Activated CD4-positive, alpha-beta T cell treated with anti-CD3 and anti-CD28 coated beads for 36 hours (primary cell): Measurements from ENCODE around the gene TENM4. TPM values are rescaled to one million over a fixed set of nuclear protein-coding genes. Genes with fewer than 3 reads are reported as not detected.
A peak's percentile ranks its signal among the peaks of the same experiment; 100 is the strongest.

ENCODE experiments used
- ATAC-seq: fragments of 200-7000 bp; cut with Tn5 transposase; one replicate; pipeline ENCODE4 v1.10.0; 2021; ENCODE audit warnings: mild to moderate bottlenecking, moderate library complexity
- CTCF ChIA-PET: fragments of 350-600 bp; sonication (Branson Sonifier 250); formaldehyde crosslinking; loops from one replicate; lab custom pipeline; 2021; ENCODE audit warnings: antibody characterized with exemption; lab: Charles Lee
- POLR2A ChIA-PET: fragments of 350-600 bp; sonication (Branson Sonifier 250); formaldehyde crosslinking; loops from one replicate; lab custom pipeline; 2021; ENCODE audit warnings: antibody characterized with exemption, inconsistent platforms; lab: Charles Lee
- DNase-seq: peaks from one replicate; pipeline ENCODE4 v3.0.0-alpha.2; 2020
- H3K27ac Mint-ChIP-seq: one replicate; pipeline ENCODE4 v1.8.0; 2021; ENCODE audit warnings: mixed read lengths
- H3K27me3 Mint-ChIP-seq: one replicate; pipeline ENCODE4 v1.8.0; 2021; ENCODE audit warnings: mixed read lengths
- H3K36me3 Mint-ChIP-seq: one replicate; pipeline ENCODE4 v1.8.0; 2021; ENCODE audit warnings: low read depth, mixed read lengths
- H3K4me1 Mint-ChIP-seq: one replicate; pipeline ENCODE4 v1.8.0; 2021; ENCODE audit warnings: mixed read lengths
- H3K4me3 Mint-ChIP-seq: one replicate; pipeline ENCODE4 v1.8.0; 2021; ENCODE audit warnings: mild to moderate bottlenecking, moderate library complexity, mixed read lengths
- H3K9me3 Mint-ChIP-seq: one replicate; pipeline ENCODE4 v1.8.0; 2021; ENCODE audit warnings: low read depth, mixed read lengths
- intact Hi-C, 2 experiments: fragments of 100-400 bp; cut with DNase I in 1 of 2; cut with micrococcal nuclease in 1 of 2; formaldehyde crosslinking; loops; one replicate each; pipeline versions ENCODE4 v1.14.2 to v1.15.1; 2022 to 2024; cut with DNase I, micrococcal nuclease
- total RNA-seq, 2 experiments: library from RNA; stranded (reverse); gene quantifications; one replicate each; pipeline ENCODE4 v1.2.3, GENCODE V29; 2021

Gene TENM4
- total RNA-seq, 2 experiments from 2014 or later, result not detected

DNA sequence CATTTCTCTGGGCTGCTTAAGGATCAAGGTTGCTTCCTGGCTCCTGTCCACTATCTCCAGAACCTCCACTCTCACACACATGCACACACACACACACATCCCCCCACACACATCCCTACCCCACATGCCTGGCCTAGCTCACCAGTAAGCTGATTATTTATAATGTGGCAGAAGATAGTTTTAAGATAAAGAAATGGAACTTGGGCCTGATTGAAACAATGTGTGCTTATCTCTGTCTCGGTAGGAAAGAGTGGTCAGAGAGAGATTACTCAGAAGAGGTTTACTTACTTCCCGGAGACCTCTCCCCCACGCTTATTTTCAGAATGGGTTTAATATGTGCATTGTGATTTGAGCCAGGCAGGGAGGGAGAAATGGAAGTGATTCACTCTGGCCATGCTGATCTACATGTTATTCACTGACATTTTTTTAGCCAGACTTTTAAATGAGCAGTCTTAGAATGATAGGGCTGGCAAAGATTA is 422.4 kb downstream of the TENM4 start:
- Mint-ChIP-seq H3K4me1 (peaks cover 7% of the 10 kb centered on the region), H3K9me3 (no peaks in the 10 kb centered on the region), H3K36me3 (no peaks in the 10 kb centered on the region), H3K4me3 (no peak overlapping the region), H3K27ac (no peak overlapping the region), H3K27me3 (peaks cover 21% of the 10 kb centered on the region)
- intact Hi-C loops, result loop anchor here in 1 of 2 experiments (10.0 kb wide), 1 partner anchor 64 kb away; no protein-coding TSS in a partner anchor
- ChIA-PET CTCF (no interaction called here), POLR2A (no interaction called here)
- peak; percentile 6 for DNase-seq
- ATAC-seq, result peak; percentile 66

GRCh38 chr11:79017811-79018210 is 423.0 kb downstream of the TENM4 start:
- peaks cover 24% of the 10 kb centered on the region for H3K27me3 Mint-ChIP-seq
- no peaks in the 10 kb centered on the region for H3K36me3 Mint-ChIP-seq
- DNase-seq (no peak), ATAC-seq (no peak)
- H3K9me3 Mint-ChIP-seq, result no peaks in the 10 kb centered on the region
- H3K27ac Mint-ChIP-seq, result no peak overlapping the region
- ChIA-PET CTCF (no interaction called here), POLR2A (no interaction called here)
- H3K4me3 Mint-ChIP-seq, result no peak overlapping the region
- intact Hi-C loops, result loop anchor here in 1 of 2 experiments (10.0 kb wide), 1 partner anchor 63 kb away; no protein-coding TSS in a partner anchor
- peaks cover 7% of the 10 kb centered on the region for H3K4me1 Mint-ChIP-seq

GRCh38 chr11:79013509-79013908 is 427.3 kb downstream of the TENM4 start:
- ChIA-PET CTCF (no interaction called here), POLR2A (no interaction called here)
- H3K36me3 Mint-ChIP-seq, result no peaks in the 10 kb centered on the region
- ATAC-seq (no peak), DNase-seq (no peak)
- H3K27me3 Mint-ChIP-seq, result peaks cover 15% of the 10 kb centered on the region
- H3K4me3 Mint-ChIP-seq, result no peak overlapping the region
- peaks cover 2% of the 10 kb centered on the region for H3K9me3 Mint-ChIP-seq
- peaks cover 3% of the 10 kb centered on the region for H3K4me1 Mint-ChIP-seq
- intact Hi-C loops, result loop anchor here in 1 of 2 experiments (10.0 kb wide), 1 partner anchor 59 kb away; no protein-coding TSS in a partner anchor
- no peak overlapping the region for H3K27ac Mint-ChIP-seq

DNA sequence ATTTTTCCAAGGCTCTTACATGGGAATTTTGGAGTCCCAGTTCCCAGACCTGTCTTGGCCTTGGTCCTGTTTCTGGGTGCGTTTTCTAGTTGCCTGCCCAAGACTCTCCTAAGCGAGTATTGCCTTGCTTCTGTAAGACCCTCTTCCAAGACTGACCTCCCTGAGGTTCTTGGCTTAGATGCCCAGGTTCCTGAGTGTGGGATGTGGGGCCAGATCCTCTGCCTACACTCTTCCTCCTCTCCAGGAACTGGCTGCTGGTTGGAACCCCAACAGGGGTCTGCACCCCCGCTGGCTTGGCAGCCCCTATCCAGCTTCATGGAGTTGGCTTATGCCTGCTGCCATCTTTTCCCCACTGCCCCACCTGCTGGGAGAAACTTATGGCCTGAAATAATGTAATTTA is 429.5 kb downstream of the TENM4 start:
- peaks cover 11% of the 10 kb centered on the region for H3K27me3 Mint-ChIP-seq
- DNase-seq (no peak), ATAC-seq (no peak)
- H3K4me3 Mint-ChIP-seq, result no peak overlapping the region
- no peak overlapping the region for H3K27ac Mint-ChIP-seq
- H3K9me3 Mint-ChIP-seq, result peaks cover 2% of the 10 kb centered on the region
- CTCF ChIA-PET, result no interaction called here
- H3K36me3 Mint-ChIP-seq, result no peaks in the 10 kb centered on the region
- POLR2A ChIA-PET, result no interaction called here
- intact Hi-C loops, result loop anchor here in 1 of 2 experiments (10.0 kb wide), 1 partner anchor 57 kb away; no protein-coding TSS in a partner anchor
- H3K4me1 Mint-ChIP-seq, result no peaks in the 10 kb centered on the region

DNA sequence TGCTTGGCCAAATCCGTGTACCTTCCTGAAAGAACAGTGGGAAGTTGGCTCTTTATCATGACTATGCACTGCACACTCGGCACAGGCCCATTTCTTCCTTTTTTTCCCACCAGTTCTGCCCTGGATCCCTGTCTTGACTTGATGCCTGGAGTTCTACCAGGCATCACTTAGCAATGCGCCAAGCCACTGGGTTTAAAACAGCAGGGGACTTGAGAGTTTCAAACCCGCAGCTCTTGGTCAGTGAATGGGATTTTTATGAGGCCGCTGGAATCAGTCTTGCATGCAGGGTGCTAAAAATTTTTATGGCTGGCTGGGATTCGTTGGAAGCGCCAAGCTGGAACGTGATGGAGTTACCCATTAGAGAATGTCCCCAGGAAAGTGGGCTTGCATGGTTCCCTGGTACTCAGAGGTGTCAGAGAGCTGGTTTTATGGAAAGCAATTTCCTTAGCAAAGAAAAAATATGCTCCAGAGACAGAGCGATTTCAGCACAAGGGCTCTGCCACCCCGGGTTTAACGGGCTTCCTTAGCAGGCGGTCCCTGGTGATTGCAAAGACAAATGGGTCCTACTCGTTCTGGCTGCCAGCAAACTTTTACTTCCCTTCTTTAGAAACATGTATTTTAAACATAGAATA is 432.9 kb downstream of the TENM4 start:
- CTCF ChIA-PET, result interaction anchor here (0.6 kb wide), 1 partner anchor 69 kb away, joined by 3 read pairs; no protein-coding TSS in a partner anchor
- Mint-ChIP-seq H3K4me3 (no peak overlapping the region), H3K9me3 (peaks cover 2% of the 10 kb centered on the region), H3K27me3 (peaks cover 2% of the 10 kb centered on the region), H3K27ac (no peak overlapping the region), H3K4me1 (no peaks in the 10 kb centered on the region), H3K36me3 (no peaks in the 10 kb centered on the region)
- ATAC-seq, result no peak
- POLR2A ChIA-PET, result no interaction called here
- no peak for DNase-seq
- intact Hi-C loops, result no loop called here

DNA sequence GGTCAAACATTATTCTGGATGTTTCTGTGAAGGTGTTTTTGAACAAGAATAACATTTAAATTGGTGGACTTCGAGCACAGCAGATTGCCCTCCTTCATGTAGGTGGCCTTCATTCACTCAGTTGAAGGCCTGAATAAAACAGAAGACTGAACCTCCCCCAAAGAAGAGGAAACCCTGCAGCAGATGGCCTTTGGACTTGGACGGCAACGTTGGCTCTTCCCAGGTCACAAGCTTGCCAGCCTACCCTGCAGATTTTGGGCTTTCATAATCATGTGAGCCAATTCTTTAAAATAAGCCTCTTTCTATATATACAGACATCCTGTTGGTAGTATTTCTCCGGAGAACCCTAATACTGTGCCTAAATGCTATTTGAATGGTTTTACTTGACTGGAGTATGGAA is 434.0 kb downstream of the TENM4 start:
- intact Hi-C loops, result no loop called here
- H3K4me1 Mint-ChIP-seq, result no peaks in the 10 kb centered on the region

DNA sequence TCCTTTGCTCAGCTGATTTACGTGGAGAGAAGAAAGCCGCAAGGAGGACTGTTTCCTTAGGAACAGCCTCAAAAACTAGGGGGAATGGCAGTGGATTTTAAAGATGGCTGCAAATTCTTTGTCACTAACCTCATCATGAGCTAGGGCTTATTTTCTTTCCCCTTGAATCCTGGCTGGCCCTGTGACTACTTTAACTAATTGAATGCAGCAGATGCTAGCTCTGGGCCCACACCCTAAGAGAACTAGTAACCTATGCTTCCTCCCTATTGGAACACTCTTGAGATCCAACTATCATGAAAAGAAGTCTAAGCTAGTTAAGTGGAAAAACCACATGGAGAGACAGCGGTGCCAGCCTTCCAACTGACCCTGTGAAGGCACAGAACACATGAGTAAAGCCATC is 444.8 kb downstream of the TENM4 start:
- Mint-ChIP-seq H3K9me3 (peaks cover 7% of the 10 kb centered on the region), H3K4me3 (no peak overlapping the region), H3K36me3 (no peaks in the 10 kb centered on the region), H3K27me3 (peaks cover 14% of the 10 kb centered on the region), H3K4me1 (no peaks in the 10 kb centered on the region), H3K27ac (no peak overlapping the region)
- ChIA-PET CTCF (interaction anchor here (0.5 to 0.6 kb wide), 2 partner anchors 20 to 60 kb away, joined by 3 read pairs; no protein-coding TSS in a partner anchor), POLR2A (no interaction called here)
- ATAC-seq (no peak), DNase-seq (no peak)
- intact Hi-C loops, result no loop called here

More for the DNA sequence above, 434.0 kb downstream of the TENM4 start:
- Mint-ChIP-seq H3K36me3 (no peaks in the 10 kb centered on the region), H3K27me3 (no peaks in the 10 kb centered on the region), H3K27ac (no peak overlapping the region), H3K4me3 (no peak overlapping the region), H3K9me3 (peaks cover 5% of the 10 kb centered on the region)
- CTCF ChIA-PET, result no interaction called here
- ATAC-seq (no peak), DNase-seq (no peak)
- POLR2A ChIA-PET, result no interaction called here

DNA sequence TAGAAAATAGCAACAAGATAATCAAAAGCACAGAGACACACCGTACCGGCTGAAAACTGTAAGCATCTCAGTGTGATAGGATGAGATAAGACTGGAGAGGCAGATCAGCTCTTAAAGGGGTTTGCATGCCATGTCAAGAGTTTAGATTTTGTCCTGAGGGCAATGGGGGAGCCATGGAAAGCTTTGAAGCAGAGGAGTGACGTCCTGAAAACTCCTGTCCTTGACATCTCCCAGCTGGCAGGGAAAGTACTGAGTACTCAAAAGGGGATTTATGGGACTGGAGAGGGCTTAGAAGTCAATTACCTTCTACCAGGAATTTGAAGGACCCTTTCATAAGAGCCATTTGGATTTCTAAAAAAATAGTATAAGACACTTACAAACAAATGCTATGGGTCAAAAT is 445.7 kb downstream of the TENM4 start:
- Mint-ChIP-seq H3K27me3 (peaks cover 14% of the 10 kb centered on the region), H3K9me3 (peaks cover 7% of the 10 kb centered on the region), H3K4me1 (no peaks in the 10 kb centered on the region), H3K27ac (no peak overlapping the region), H3K4me3 (no peak overlapping the region), H3K36me3 (no peaks in the 10 kb centered on the region)
- ATAC-seq, result no peak
- intact Hi-C loops, result no loop called here
- DNase-seq, result no peak
- ChIA-PET POLR2A (no interaction called here), CTCF (interaction anchor here (0.5 kb wide), 1 partner anchor 1347 kb away, joined by 3 read pairs; no protein-coding TSS in a partner anchor)

DNA sequence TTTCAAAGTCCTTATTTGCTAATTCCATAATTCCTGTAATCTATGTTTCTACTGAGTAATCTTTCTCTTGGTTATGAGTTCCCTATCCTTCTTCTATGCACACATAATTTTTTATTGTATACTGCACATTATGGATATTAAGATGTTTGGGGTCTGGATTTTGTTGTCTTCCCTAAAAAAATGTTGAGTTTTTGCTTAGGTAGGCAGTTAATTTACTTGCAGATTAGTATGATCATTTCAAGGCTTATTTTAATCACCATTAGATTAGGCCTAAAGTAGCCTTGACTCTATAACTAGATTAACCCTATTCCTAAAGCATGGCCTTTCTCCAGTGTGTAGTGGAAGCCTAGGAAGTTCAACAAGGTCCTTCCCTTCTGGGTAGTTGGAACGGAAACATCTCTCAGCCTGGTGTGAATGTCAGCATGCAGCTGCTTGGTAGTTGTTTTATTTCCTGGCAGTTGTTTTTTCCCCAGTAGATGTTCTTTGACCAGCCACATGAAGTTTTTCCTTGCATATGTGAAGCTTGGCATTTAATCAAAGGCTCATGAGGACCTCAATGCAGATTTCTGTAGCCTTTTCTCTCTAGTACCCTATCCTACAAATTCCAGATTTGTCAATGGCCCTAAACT is 446.9 kb downstream of the TENM4 start:
- Mint-ChIP-seq H3K27me3 (peaks cover 14% of the 10 kb centered on the region), H3K4me3 (no peak overlapping the region), H3K36me3 (no peaks in the 10 kb centered on the region), H3K9me3 (no peaks in the 10 kb centered on the region), H3K4me1 (no peaks in the 10 kb centered on the region), H3K27ac (no peak overlapping the region)
- intact Hi-C loops, result no loop called here
- DNase-seq (no peak), ATAC-seq (no peak)
- POLR2A ChIA-PET, result no interaction called here
- CTCF ChIA-PET, result no interaction called here

DNA sequence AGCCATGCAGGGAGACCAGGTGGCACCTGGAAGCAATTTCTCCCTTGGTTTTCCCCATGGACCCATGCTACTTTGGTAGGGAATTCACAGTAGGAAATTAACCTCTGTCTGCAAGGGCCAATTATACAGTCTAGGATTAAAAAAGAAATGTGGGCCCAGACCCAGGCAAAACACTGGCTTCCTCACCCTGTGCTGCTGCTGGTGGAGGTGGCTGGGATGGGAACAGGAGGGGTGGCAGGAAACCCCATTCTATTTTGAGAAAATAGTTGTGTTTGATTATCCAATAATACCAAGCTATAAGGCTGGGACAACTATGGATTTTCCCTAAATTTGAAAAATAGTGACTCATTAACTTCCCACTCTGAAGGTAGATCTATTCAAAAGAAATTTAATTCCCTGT is 449.1 kb downstream of the TENM4 start:
- no peak for ATAC-seq
- CTCF ChIA-PET, result interaction anchor here (0.6 kb wide), 2 partner anchors 193 to 390 kb away, joined by 3 to 4 read pairs; no protein-coding TSS in a partner anchor
- no peaks in the 10 kb centered on the region for H3K9me3 Mint-ChIP-seq

GRCh38 chr11:78990261-78990660 is 450.6 kb downstream of the TENM4 start:
- Mint-ChIP-seq H3K27ac (no peak overlapping the region), H3K9me3 (no peaks in the 10 kb centered on the region), H3K36me3 (no peaks in the 10 kb centered on the region), H3K4me1 (no peaks in the 10 kb centered on the region), H3K27me3 (peaks cover 16% of the 10 kb centered on the region), H3K4me3 (no peak overlapping the region)
- no peak for DNase-seq
- POLR2A ChIA-PET, result no interaction called here
- ATAC-seq, result no peak
- CTCF ChIA-PET, result interaction anchor here (0.6 kb wide), 1 partner anchor 82 kb away, joined by 3 read pairs; no protein-coding TSS in a partner anchor
- intact Hi-C loops, result no loop called here

More for the DNA sequence above, 449.1 kb downstream of the TENM4 start:
- peaks cover 16% of the 10 kb centered on the region for H3K27me3 Mint-ChIP-seq
- no peak overlapping the region for H3K4me3 Mint-ChIP-seq
- DNase-seq, result no peak
- no peaks in the 10 kb centered on the region for H3K4me1 Mint-ChIP-seq
- POLR2A ChIA-PET, result no interaction called here
- H3K27ac Mint-ChIP-seq, result no peak overlapping the region
- no peaks in the 10 kb centered on the region for H3K36me3 Mint-ChIP-seq
- intact Hi-C loops, result no loop called here
